ENCODE results near the gene SUCLA2.

- TF ChIP-seq POLR2A (IDR thresholded peaks at IDR 0.05), result no peak
- no peak for TF ChIP-seq CTCF (IDR thresholded peaks at IDR 0.05)
Observed at GRCh38 chr13:47945738-47946137, 55.3 kb downstream of the SUCLA2 start.

All from adrenal gland (tissue), 5 donors.